Sigmoid colon (tissue), 7 donors: Measurements from ENCODE around the gene MAP4. TPM values are rescaled to one million over a fixed set of nuclear protein-coding genes. Genes with fewer than 3 reads are reported as not detected.
A peak's percentile ranks its signal among the peaks of the same experiment; 100 is the strongest.

Experiments
- DNase-seq: peaks from one replicate; pipeline ENCODE4 v3.0.0-alpha.2; 2019
- H3K27ac ChIP-seq, 4 donors: fragments of 200-600 bp; sonication (generic); one replicate each; pipeline ENCODE4 v1.5.1; 2016 to 2019; ENCODE audit warnings: mild to moderate bottlenecking in 1 of 4
- H3K27me3 ChIP-seq, 3 donors: fragments of 200-600 bp; sonication (generic); one replicate each; pipeline ENCODE4 v1.5.1; 2019; ENCODE audit warnings: mild to moderate bottlenecking in 1 of 3
- H3K36me3 ChIP-seq, 4 donors: fragments of 200-600 bp; sonication (generic); one replicate each; pipeline ENCODE4 v1.5.1; 2016 to 2019
- H3K4me1 ChIP-seq, 4 donors: fragments of 200-600 bp; sonication (generic); one replicate each; pipeline ENCODE4 v1.5.1; 2017 to 2019
- H3K4me3 ChIP-seq, 4 donors: fragments of 200-600 bp; sonication (generic); one replicate each; pipeline ENCODE4 v1.5.1; 2017 to 2019; ENCODE audit warnings: mild to moderate bottlenecking in 2 of 4, moderate library complexity in 1 of 4
- H3K9me3 ChIP-seq, 4 donors: fragments of 200-600 bp in 3 of 4; sonication (generic) in 3 of 4; one replicate each; pipeline versions ENCODE4 v1.5.1 to v1.6.1; 2013 to 2019
- EP300 ChIP-seq, 4 donors: sonication (generic); formaldehyde crosslinking; IDR thresholded peaks; one replicate each; pipeline ENCODE4 v1.6.1; 2017; ENCODE audit warnings: antibody characterized with exemption in 4 of 4
- POLR2A ChIP-seq, 2 donors: fragments of 450-650 bp; IDR thresholded peaks; one replicate each; pipeline ENCODE4 v1.6.1; 2016; ENCODE audit warnings: antibody characterized with exemption in 2 of 2, mild to moderate bottlenecking in 2 of 2, moderate library complexity in 2 of 2
- POLR2AphosphoS5 ChIP-seq, 4 donors: sonication (generic); formaldehyde crosslinking; IDR thresholded peaks; one replicate each; pipeline ENCODE4 v1.6.1; 2017; ENCODE audit warnings: antibody characterized with exemption in 4 of 4
- WGBS, 2 donors: extraction: QIAGEN DNeasy Blood & Tissue Kit; methylation state at CpG; one replicate each; pipeline ENCODE4 v1.1.7; 2013; 5-methylcytosine and 5-hydroxymethylcytosine counted together
- intact Hi-C: fragments of 100-400 bp; cut with DNase I; formaldehyde crosslinking; loops from one replicate; pipeline ENCODE4 v1.15.1; 2023
- polyA plus RNA-seq, 3 donors: library from polyadenylated mRNA; stranded (reverse); fragments of 200-250 nt; gene quantifications; one replicate each; pipeline ENCODE4 v1.2.3, GENCODE V29; 2013
- total RNA-seq, 4 donors: library from RNA; depleted of rRNA; stranded (reverse); fragments of >200 nt; gene quantifications; one replicate each; pipeline ENCODE4 v1.1.0, GENCODE V29; 2016
- TF ChIP-seq, protein P1 (sequence below), 4 experiments: fragments of 450-650 bp in 3 of 4; fragments of 200-600 bp in 1 of 4; IDR thresholded peaks; one replicate each; pipeline ENCODE4 v1.5.1; 2016 to 2019; ENCODE audit warnings: antibody characterized with exemption in 4 of 4, mild to moderate bottlenecking in 3 of 4, moderate library complexity in 2 of 4
- donor health status: healthy with polysubstance abuse.
- donor health status: Bipolar disorder and iron deficiency.
- donor health status: healthy.

Gene MAP4
- total and polyA plus RNA-seq, 7 donors, result 41.2 to 266 (median 138) TPM

DNA sequence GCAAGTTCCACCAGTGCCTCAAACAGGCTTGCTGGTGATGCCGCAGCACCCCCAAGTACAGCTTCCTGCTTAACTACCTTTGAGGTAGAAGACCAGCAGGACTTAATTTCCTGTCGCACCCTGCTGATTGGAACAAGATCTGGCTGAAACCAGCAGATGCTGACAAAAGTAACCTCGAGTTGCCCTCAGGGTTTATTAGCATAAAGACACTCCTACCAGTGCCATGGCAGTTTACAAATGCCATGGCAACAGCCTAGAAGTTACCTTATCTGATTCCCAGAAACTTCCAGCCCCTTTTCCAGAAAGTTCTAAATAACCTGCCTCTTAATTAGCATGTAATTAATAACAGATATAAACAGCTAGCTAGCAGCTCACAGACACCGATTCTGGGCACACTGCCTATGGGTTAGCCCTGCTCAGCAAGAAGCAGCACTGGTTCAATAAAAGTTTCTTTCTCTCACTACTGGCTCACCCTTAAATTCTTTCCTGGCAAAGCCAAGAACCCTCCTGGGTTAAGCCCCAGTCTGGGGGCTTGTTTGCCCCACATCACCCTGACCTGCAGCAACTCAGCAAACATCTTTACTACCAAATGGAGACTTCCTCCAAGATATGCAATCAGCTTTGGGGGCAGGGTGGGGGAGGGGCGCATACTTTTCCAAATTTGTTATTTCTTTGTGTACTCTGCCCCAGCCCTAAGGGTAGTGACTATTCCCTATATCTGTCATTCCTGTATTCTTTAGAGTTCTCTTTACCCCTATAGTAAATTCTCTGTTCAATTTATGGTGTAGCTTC, 54.2 kb downstream of the MAP4 start:
- peak overlapping the region in 1 of 4 donors; percentile 5 for H3K27ac ChIP-seq
- H3K36me3 ChIP-seq, result no peaks in the 10 kb centered on the region
- no peaks in the 10 kb centered on the region for H3K27me3 ChIP-seq
- H3K9me3 ChIP-seq, result no peaks in the 10 kb centered on the region
- no peak overlapping the region for H3K4me3 ChIP-seq
- H3K4me1 ChIP-seq, result peaks cover 0 to 38% (median 29%) of the 10 kb centered on the region in 4 donors
- TF ChIP-seq POLR2AphosphoS5 (IDR thresholded peaks at IDR 0.05) (no peak), POLR2A (IDR thresholded peaks at IDR 0.05) (no peak), EP300 (IDR thresholded peaks at IDR 0.05) (no peak)
- TF ChIP-seq, protein P1, sequence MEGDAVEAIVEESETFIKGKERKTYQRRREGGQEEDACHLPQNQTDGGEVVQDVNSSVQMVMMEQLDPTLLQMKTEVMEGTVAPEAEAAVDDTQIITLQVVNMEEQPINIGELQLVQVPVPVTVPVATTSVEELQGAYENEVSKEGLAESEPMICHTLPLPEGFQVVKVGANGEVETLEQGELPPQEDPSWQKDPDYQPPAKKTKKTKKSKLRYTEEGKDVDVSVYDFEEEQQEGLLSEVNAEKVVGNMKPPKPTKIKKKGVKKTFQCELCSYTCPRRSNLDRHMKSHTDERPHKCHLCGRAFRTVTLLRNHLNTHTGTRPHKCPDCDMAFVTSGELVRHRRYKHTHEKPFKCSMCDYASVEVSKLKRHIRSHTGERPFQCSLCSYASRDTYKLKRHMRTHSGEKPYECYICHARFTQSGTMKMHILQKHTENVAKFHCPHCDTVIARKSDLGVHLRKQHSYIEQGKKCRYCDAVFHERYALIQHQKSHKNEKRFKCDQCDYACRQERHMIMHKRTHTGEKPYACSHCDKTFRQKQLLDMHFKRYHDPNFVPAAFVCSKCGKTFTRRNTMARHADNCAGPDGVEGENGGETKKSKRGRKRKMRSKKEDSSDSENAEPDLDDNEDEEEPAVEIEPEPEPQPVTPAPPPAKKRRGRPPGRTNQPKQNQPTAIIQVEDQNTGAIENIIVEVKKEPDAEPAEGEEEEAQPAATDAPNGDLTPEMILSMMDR (IDR thresholded peaks at IDR 0.05), result no peak
- 52 to 57% methylated on average over 5 of the region's 5 CpGs for WGBS, 2 donors
- intact Hi-C loops, result no loop called here
- DNase-seq, result no peak

DNA sequence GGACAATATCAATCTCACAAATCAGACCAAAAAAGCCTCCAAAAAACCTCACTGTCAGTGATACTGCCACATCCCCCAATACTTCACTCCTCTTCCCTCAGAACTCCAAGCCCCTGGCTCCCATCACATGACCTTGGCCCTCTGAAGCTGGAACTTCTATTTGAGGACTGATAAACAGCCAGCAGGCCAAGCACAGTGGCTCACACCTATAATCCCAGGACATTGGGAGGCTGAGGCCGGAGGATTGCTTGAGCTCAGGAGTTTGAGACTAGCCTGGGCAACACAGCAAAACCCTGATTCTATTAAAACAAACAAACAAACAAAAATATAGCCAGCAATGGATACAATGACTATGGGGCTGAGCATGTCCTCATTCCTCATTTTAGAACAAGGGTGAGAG, 55.2 kb downstream of the MAP4 start:
- intact Hi-C loops, result no loop called here
- no peaks in the 10 kb centered on the region for H3K36me3 ChIP-seq
- no peak overlapping the region for H3K4me3 ChIP-seq
- H3K27ac ChIP-seq, result no peak overlapping the region
- no peaks in the 10 kb centered on the region for H3K9me3 ChIP-seq
- WGBS, 2 donors, result 98 to 99% methylated on average over 1 of the region's 1 CpG
- TF ChIP-seq POLR2A (IDR thresholded peaks at IDR 0.05), result no peak
- TF ChIP-seq, protein P1 (IDR thresholded peaks at IDR 0.05), result no peak
- no peak for TF ChIP-seq EP300 (IDR thresholded peaks at IDR 0.05)
- no peak for TF ChIP-seq POLR2AphosphoS5 (IDR thresholded peaks at IDR 0.05)
- H3K4me1 ChIP-seq, result peaks cover 0 to 38% (median 29%) of the 10 kb centered on the region in 4 donors
- no peaks in the 10 kb centered on the region for H3K27me3 ChIP-seq
- no peak for DNase-seq

DNA sequence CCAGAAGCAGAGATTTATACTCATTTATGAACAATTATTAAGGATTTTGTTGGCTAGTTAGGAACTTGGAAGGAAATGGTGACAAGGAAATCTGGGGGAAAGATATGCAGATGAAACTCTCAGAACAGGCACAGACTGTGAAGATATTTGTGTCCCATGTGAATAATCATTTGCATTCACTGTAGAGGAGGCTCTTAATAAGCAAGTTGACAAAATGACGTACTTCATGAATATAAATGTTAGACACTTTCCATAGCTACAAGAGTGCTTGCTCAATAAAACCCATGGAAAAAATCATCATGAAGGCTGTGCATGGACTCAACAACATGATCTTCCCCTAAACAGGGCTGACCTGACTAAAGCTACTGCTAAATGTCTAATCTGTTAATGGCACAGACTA, 59.7 kb downstream of the MAP4 start:
- Histone ChIP-seq H3K4me3 (no peak overlapping the region), H3K4me1 (peaks cover 0 to 8% (median 5%) of the 10 kb centered on the region in 4 donors), H3K9me3 (no peaks in the 10 kb centered on the region), H3K27me3 (no peaks in the 10 kb centered on the region), H3K27ac (no peak overlapping the region), H3K36me3 (no peaks in the 10 kb centered on the region)
- DNase-seq, result no peak
- 92 to 98% methylated on average over 1 of the region's 1 CpG for WGBS, 2 donors
- intact Hi-C loops, result no loop called here
- no peak for TF ChIP-seq POLR2A (IDR thresholded peaks at IDR 0.05)
- TF ChIP-seq, protein P1 (IDR thresholded peaks at IDR 0.05), result no peak
- no peak for TF ChIP-seq POLR2AphosphoS5 (IDR thresholded peaks at IDR 0.05)

DNA sequence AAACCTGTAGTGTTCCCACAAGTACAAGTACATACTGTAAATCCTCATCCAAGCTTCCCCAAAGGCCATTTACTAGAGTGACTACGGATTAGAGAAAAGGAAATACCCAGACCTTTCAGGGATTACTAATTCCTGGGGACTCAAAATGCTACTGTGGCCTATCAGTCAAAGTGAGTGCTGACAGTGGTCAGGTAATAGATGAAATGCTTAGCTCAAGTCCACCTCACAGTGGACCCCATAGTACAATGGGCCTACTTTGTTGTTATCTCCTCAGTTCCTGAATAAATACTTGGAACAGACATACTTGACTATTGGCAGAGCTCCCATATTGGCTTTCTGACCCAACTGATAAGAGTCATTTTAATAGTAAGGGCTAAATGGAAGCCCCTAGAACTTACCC, 61.6 kb downstream of the MAP4 start:
- no peak overlapping the region for H3K4me3 ChIP-seq
- TF ChIP-seq POLR2A (IDR thresholded peaks at IDR 0.05) (no peak), EP300 (IDR thresholded peaks at IDR 0.05) (no peak), POLR2AphosphoS5 (IDR thresholded peaks at IDR 0.05) (no peak)
- TF ChIP-seq, protein P1 (IDR thresholded peaks at IDR 0.05), result no peak
- no peaks in the 10 kb centered on the region for H3K4me1 ChIP-seq
- no peak for DNase-seq
- peaks cover 0 to 3% (median 0%) of the 10 kb centered on the region in 4 donors for H3K36me3 ChIP-seq
- H3K9me3 ChIP-seq, result no peaks in the 10 kb centered on the region
- intact Hi-C loops, result no loop called here
- H3K27me3 ChIP-seq, result no peaks in the 10 kb centered on the region
- H3K27ac ChIP-seq, result no peak overlapping the region
- WGBS, 2 donors, result 79 to 84% methylated on average over 1 of the region's 1 CpG
